Parathyroid adenoma (tissue), 2 donors: ENCODE measurements around the gene MDFI.

ENCODE experiments used
- H2AFZ ChIP-seq: fragments of 300-600 bp; sonication (generic); one replicate; pipeline ENCODE4 v1.7.0; 2017; ENCODE audit warnings: antibody characterized with exemption, mild to moderate bottlenecking
- H3K27ac ChIP-seq: fragments of 300-600 bp; sonication (generic); one replicate; pipeline ENCODE4 v1.7.0; 2017
- H3K27me3 ChIP-seq: fragments of 300-600 bp; sonication (generic); one replicate; pipeline ENCODE4 v1.7.0; 2017; ENCODE audit warnings: low read length; ENCODE audit not compliant: control insufficient read depth, insufficient read depth
- H3K36me3 ChIP-seq: fragments of 300-600 bp; sonication (generic); one replicate; pipeline ENCODE4 v1.7.0; 2017; ENCODE audit warnings: low read length; ENCODE audit not compliant: control insufficient read depth, insufficient read depth
- H3K4me1 ChIP-seq: fragments of 300-600 bp; sonication (generic); one replicate; pipeline ENCODE4 v1.7.0; 2017; ENCODE audit warnings: control low read depth
- H3K4me2 ChIP-seq: fragments of 300-600 bp; sonication (generic); one replicate; pipeline ENCODE4 v1.7.0; 2017; ENCODE audit warnings: low read length
- H3K4me3 ChIP-seq: fragments of 300-600 bp; sonication (generic); one replicate; pipeline ENCODE4 v1.7.0; 2017; ENCODE audit warnings: low read depth, low read length
- H3K79me2 ChIP-seq: fragments of 300-600 bp; sonication (generic); one replicate; pipeline ENCODE4 v1.7.0; 2017; ENCODE audit warnings: control low read depth
- H3K9ac ChIP-seq: fragments of 300-600 bp; sonication (generic); one replicate; pipeline ENCODE4 v1.7.0; 2017; ENCODE audit warnings: mild to moderate bottlenecking
- H3K9me3 ChIP-seq: fragments of 300-600 bp; sonication (generic); one replicate; pipeline ENCODE4 v1.7.0; 2017; ENCODE audit warnings: low read length; ENCODE audit not compliant: control insufficient read depth
- TF ChIP-seq, protein P1 (sequence below): fragments of 300-600 bp; sonication (generic); IDR thresholded peaks from one replicate; pipeline ENCODE4 v1.7.0; 2017; ENCODE audit warnings: antibody characterized with exemption, mild to moderate bottlenecking
- donor health status: primary hyperparathyroidism.

Gene MDFI

DNA sequence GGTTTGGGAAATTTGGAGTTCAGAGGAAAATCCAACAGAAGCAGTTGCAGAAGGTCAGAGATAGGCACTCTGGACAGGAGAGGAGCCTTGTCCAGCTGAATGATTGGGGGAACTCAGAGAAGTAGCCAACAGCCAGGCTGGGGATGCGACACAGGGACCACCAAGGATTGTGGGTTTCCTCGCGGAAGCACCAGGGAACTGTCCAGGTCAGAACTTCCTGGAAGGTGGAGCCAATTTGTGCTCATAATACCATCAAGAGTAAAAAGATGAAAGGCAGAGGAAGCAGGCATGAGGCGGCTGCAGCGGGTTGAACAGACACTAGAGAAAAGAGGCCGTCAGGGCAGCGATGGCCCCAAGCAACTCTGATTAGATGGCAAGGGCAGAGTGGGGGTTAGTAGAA lies 33.7 kb downstream of the MDFI start:
- Histone ChIP-seq H3K36me3 (no peaks in the 10 kb centered on the region), H3K4me3 (no peak overlapping the region), H3K79me2 (no peaks in the 10 kb centered on the region), H3K9me3 (no peaks in the 10 kb centered on the region), H3K4me1 (no peaks in the 10 kb centered on the region), H3K27ac (no peak overlapping the region), H3K4me2 (no peak overlapping the region), H2AFZ (no peak overlapping the region), H3K9ac (no peak overlapping the region), H3K27me3 (no peaks in the 10 kb centered on the region)
- TF ChIP-seq, protein P1, sequence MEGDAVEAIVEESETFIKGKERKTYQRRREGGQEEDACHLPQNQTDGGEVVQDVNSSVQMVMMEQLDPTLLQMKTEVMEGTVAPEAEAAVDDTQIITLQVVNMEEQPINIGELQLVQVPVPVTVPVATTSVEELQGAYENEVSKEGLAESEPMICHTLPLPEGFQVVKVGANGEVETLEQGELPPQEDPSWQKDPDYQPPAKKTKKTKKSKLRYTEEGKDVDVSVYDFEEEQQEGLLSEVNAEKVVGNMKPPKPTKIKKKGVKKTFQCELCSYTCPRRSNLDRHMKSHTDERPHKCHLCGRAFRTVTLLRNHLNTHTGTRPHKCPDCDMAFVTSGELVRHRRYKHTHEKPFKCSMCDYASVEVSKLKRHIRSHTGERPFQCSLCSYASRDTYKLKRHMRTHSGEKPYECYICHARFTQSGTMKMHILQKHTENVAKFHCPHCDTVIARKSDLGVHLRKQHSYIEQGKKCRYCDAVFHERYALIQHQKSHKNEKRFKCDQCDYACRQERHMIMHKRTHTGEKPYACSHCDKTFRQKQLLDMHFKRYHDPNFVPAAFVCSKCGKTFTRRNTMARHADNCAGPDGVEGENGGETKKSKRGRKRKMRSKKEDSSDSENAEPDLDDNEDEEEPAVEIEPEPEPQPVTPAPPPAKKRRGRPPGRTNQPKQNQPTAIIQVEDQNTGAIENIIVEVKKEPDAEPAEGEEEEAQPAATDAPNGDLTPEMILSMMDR: no peak

DNA sequence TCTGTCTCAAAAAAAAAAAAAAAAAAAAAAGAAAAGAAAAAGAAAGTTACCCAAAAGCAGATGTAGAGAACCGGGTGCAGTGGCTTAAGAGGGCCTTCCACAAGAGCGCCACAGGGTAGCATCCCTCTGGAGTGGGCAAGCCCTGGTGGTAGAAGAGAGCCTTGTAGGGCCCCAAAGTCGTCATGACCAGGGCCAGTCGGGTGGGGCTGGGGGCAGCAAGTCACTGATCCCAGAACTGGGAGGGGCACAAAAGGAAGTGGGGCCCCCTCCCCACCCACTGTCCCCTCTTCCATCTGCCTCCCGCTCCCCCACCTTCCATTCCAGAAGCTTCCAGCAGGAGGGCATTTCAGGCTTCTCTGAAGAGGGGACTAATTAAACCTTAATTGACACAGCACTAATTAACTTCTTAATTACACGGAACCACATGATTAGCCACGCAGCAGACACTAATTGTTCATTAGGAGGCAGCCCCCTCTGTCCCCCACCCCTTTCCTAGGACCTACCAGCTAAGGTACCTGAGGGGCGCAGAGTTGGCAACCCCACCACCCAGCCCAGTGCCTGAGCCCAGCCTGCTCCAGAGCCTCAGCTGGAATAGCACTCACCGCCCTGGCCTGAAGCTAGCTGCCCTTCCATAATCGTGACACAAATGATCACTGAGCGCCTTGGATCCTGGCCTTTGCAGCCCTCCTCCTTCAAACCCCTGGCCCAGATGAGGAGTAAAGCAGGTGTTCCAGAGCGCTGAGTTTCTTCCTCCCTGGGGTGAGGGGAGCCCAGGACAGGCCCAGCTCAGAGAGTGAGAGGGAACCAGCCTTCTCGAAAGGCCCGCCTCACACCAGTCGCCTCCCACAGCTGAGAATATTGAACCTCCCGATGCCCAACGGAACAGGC lies 34.8 kb downstream of the MDFI start:
- Histone ChIP-seq H3K9ac (no peak overlapping the region), H3K27me3 (no peaks in the 10 kb centered on the region), H2AFZ (no peak overlapping the region), H3K79me2 (no peaks in the 10 kb centered on the region), H3K4me2 (no peak overlapping the region), H3K4me1 (no peaks in the 10 kb centered on the region), H3K36me3 (no peaks in the 10 kb centered on the region), H3K4me3 (no peak overlapping the region), H3K27ac (no peak overlapping the region), H3K9me3 (no peaks in the 10 kb centered on the region)
- TF ChIP-seq, protein P1: no peak

DNA sequence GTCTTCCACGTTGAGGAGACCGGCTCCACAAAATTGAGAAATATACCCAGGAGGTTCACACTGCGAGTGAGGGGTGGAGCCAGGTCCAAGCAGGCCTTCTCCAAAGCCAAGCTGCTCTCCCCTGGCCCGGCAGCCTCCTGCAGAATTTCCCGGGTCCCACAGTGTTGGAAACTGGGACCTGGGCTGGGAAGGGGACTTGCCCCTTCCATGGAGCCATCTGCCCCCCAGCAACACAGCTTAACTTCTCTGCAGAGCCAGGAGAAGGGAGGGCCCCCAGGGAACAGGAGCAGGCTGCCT lies 35.4 kb downstream of the MDFI start:
- TF ChIP-seq, protein P1: no peak
- Histone ChIP-seq H3K27me3 (no peaks in the 10 kb centered on the region), H2AFZ (no peak overlapping the region), H3K9ac (no peak overlapping the region), H3K36me3 (no peaks in the 10 kb centered on the region), H3K4me2 (no peak overlapping the region), H3K27ac (no peak overlapping the region), H3K9me3 (no peaks in the 10 kb centered on the region), H3K4me1 (no peaks in the 10 kb centered on the region), H3K4me3 (no peak overlapping the region), H3K79me2 (no peaks in the 10 kb centered on the region)

DNA sequence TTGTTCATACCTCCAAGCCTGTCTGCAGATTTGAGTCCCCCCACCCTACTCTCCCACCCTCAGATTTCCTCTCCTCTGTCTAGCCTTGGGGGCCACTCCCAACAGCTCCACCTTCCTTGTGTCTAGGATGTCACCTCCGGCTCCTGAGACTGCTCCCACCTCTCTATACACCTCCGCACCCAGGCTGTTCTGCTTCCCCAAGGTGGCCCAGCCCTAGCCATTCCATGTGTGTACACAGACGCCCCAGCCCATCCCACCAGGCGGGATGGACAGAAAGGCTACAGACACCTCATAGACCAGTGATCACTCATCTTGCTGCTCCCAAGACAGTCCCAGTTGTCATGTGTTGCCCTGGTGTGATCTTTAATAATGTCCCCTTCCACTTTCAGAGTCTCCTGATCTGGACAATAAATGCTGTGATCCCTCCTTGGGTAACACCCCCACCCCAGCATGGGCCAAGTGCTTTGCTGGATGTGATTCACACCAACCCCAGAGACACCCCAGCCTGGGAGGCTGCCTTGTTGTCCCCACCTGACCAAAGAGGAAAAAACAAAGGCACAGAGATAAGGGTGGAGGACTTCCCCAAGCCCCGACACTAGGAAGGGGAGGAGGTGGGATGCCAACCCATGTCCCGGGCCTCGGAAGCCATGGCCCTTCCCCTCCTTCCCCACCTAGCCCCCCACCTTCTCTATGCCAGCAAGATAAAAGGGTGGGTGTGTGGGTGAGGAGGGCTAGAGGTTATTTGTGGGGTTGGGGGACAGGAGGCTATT lies 36.1 kb downstream of the MDFI start:
- Histone ChIP-seq H3K4me1 (no peaks in the 10 kb centered on the region), H3K4me2 (no peak overlapping the region), H3K9ac (no peak overlapping the region), H3K9me3 (no peaks in the 10 kb centered on the region), H3K79me2 (no peaks in the 10 kb centered on the region), H2AFZ (no peak overlapping the region), H3K27me3 (no peaks in the 10 kb centered on the region), H3K36me3 (no peaks in the 10 kb centered on the region), H3K27ac (no peak overlapping the region), H3K4me3 (no peak overlapping the region)
- TF ChIP-seq, protein P1: no peak
